ENCODE results near the gene SNTN. TPM values are rescaled to one million over a fixed set of nuclear protein-coding genes. Genes with fewer than 3 reads are reported as not detected.

SNTN gene
- total RNA-seq, 2 experiments from 2014 or later = not detected

DNA sequence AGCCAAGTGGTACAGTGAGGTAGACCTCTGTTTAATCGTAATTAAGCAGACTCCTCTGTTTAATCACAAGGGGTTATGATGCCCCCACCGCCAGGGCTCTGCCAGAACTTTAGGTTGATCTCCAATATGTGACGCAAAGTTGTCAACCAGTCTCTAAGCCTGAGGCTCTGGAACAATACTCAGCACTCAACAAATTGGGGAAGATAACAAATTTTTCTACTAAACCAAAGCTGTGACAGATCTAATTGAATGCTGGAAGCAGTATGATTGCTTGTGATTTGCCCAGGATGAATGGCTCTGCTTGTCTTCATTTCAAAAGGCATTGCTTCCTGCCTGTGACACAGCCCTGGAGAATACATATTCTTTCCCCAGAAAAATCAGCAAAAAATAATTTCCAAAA is 57.1 kb downstream of the SNTN start:
- H3K27ac ChIP-seq (ENCODE audit: low read depth in 1 of 2, low read length in 2 of 2) = no peak overlapping the region
- intact Hi-C loops (cut with DNase I, micrococcal nuclease) = no loop called here
- TF ChIP-seq, protein P1, sequence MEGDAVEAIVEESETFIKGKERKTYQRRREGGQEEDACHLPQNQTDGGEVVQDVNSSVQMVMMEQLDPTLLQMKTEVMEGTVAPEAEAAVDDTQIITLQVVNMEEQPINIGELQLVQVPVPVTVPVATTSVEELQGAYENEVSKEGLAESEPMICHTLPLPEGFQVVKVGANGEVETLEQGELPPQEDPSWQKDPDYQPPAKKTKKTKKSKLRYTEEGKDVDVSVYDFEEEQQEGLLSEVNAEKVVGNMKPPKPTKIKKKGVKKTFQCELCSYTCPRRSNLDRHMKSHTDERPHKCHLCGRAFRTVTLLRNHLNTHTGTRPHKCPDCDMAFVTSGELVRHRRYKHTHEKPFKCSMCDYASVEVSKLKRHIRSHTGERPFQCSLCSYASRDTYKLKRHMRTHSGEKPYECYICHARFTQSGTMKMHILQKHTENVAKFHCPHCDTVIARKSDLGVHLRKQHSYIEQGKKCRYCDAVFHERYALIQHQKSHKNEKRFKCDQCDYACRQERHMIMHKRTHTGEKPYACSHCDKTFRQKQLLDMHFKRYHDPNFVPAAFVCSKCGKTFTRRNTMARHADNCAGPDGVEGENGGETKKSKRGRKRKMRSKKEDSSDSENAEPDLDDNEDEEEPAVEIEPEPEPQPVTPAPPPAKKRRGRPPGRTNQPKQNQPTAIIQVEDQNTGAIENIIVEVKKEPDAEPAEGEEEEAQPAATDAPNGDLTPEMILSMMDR (IDR thresholded peaks at IDR 0.05) = no peak
- no peak for ATAC-seq (ENCODE audit: poor library complexity)
- no peaks in the 10 kb centered on the region for H3K36me3 ChIP-seq (ENCODE audit: insufficient read depth, low read length)
- Mint-ChIP-seq H3K4me1 (ENCODE audit: low read depth) (no peaks in the 10 kb centered on the region), H3K36me3 (ENCODE audit: low read depth) (no peaks in the 10 kb centered on the region), H3K9me3 (peaks cover 3% of the 10 kb centered on the region), H3K27ac (no peak overlapping the region), H3K27me3 (no peaks in the 10 kb centered on the region), H3K4me3 (no peak overlapping the region)
- H3K9me3 ChIP-seq (ENCODE audit: control insufficient read depth in 1 of 2, insufficient read depth in 1 of 2, low read length in 2 of 2) = no peaks in the 10 kb centered on the region
- DNase-seq = no peak
- H3K27me3 ChIP-seq (ENCODE audit: control insufficient read depth in 1 of 2, insufficient read depth in 2 of 2, low read length in 2 of 2) = no peaks in the 10 kb centered on the region
- H3K4me1 ChIP-seq (ENCODE audit: insufficient read depth, low read length) = no peaks in the 10 kb centered on the region
- POLR2A ChIA-PET = no interaction called here
- CTCF ChIA-PET = no interaction called here
- no peak overlapping the region for H3K4me3 ChIP-seq (ENCODE audit: low read length)

Other genes starting within 250 kb of the SNTN start
- gene C3orf49, start 166.6 kb downstream of the SNTN start, total RNA-seq = not detected
- 10 to 100 TPM; 21.6 to 23.7 TPM for gene THOC7, start 211.1 kb downstream of the SNTN start, total RNA-seq
- 100 to 1,000 TPM; 289 to 304 TPM for gene ATXN7, start 211.2 kb downstream of the SNTN start, total RNA-seq

Measured in CD4-positive, alpha-beta T cell (primary cell).